H9 (cell line): ENCODE data around the gene GUK1. TPM values are rescaled to one million over a fixed set of nuclear protein-coding genes. Genes with fewer than 3 reads are reported as not detected.

Experiments
- DNase-seq: peaks from one replicate; pipeline ENCODE4 v3.0.0-alpha.2; 2017
- H2AFZ ChIP-seq: one replicate; pipeline ENCODE4 v1.6.1; 2013; ENCODE audit warnings: mild to moderate bottlenecking, low read length, control low read depth, moderate library complexity
- H2AK5ac ChIP-seq: 2 replicates; pipeline ENCODE4 v1.6.1; 2013; ENCODE audit warnings: low read length, control low read depth, mixed read lengths; ENCODE audit not compliant: insufficient read length
- H2BK120ac ChIP-seq: one replicate; pipeline ENCODE4 v1.6.1; 2013; ENCODE audit warnings: low read depth, mild to moderate bottlenecking, low read length, control low read depth, inconsistent platforms; ENCODE audit not compliant: poor library complexity, severe bottlenecking
- H2BK12ac ChIP-seq: 2 replicates; pipeline ENCODE4 v1.6.1; 2013; ENCODE audit warnings: low read length, control low read depth, mixed read lengths, low read depth; ENCODE audit not compliant: insufficient read length
- H2BK15ac ChIP-seq: 2 replicates; pipeline ENCODE4 v1.6.1; 2013; ENCODE audit warnings: low read depth, low read length, control low read depth
- H2BK20ac ChIP-seq: one replicate; pipeline ENCODE4 v1.6.1; 2013; ENCODE audit warnings: low read depth, mild to moderate bottlenecking, low read length, control low read depth, inconsistent platforms; ENCODE audit not compliant: poor library complexity, severe bottlenecking
- H2BK5ac ChIP-seq: 2 replicates; pipeline ENCODE4 v1.6.1; 2013; ENCODE audit warnings: low read length, control low read depth, mixed read lengths; ENCODE audit not compliant: insufficient read length
- H3K14ac ChIP-seq: 2 replicates; pipeline ENCODE4 v1.6.1; 2013; ENCODE audit warnings: low read length, control low read depth; ENCODE audit not compliant: insufficient read depth
- H3K18ac ChIP-seq: 2 replicates; pipeline ENCODE4 v1.6.1; 2013; ENCODE audit warnings: low read depth, mild to moderate bottlenecking, mixed read lengths, low read length, control low read depth; ENCODE audit not compliant: insufficient read length
- H3K23ac ChIP-seq: 2 replicates; pipeline ENCODE4 v1.6.1; 2013; ENCODE audit warnings: low read length, control low read depth, mixed read lengths, low read depth; ENCODE audit not compliant: insufficient read length
- H3K23me2 ChIP-seq: 2 replicates; pipeline ENCODE4 v1.6.1; 2013; ENCODE audit warnings: low read depth, mild to moderate bottlenecking, mixed read lengths, low read length, control low read depth; ENCODE audit not compliant: insufficient read length, poor library complexity, severe bottlenecking
- H3K27ac ChIP-seq: 2 replicates; pipeline ENCODE4 v1.5.1; 2013; ENCODE audit warnings: low read length, control low read depth, mixed read lengths, low read depth; ENCODE audit not compliant: insufficient read length
- H3K27me3 ChIP-seq: 2 replicates; pipeline ENCODE4 v1.6.1; 2013; ENCODE audit warnings: low read length, control low read depth, inconsistent platforms; ENCODE audit not compliant: insufficient read depth
- H3K4ac ChIP-seq: 2 replicates; pipeline ENCODE4 v1.6.1; 2013; ENCODE audit warnings: low read depth, mild to moderate bottlenecking, control low read depth, inconsistent platforms, low read length, moderate library complexity
- H3K4me1 ChIP-seq: 2 replicates; pipeline ENCODE4 v1.6.1; 2013; ENCODE audit warnings: low read length, control low read depth, inconsistent platforms; ENCODE audit not compliant: insufficient read depth
- H3K4me2 ChIP-seq: 2 replicates; pipeline ENCODE4 v1.6.1; 2013; ENCODE audit warnings: low read length, control low read depth, mixed read lengths; ENCODE audit not compliant: insufficient read length, insufficient read depth
- H3K56ac ChIP-seq: 2 replicates; pipeline ENCODE4 v1.6.1; 2013; ENCODE audit warnings: low read depth, mild to moderate bottlenecking, mixed read lengths, low read length, control low read depth; ENCODE audit not compliant: insufficient read length
- H3K79me1 ChIP-seq: 2 replicates; pipeline ENCODE4 v1.6.1; 2013; ENCODE audit warnings: low read depth, mild to moderate bottlenecking, moderate library complexity, low read length, control low read depth, inconsistent platforms; ENCODE audit not compliant: insufficient read depth, poor library complexity, severe bottlenecking
- H3K79me2 ChIP-seq: 2 replicates; pipeline ENCODE4 v1.6.1; 2013; ENCODE audit warnings: low read length, control low read depth, inconsistent platforms; ENCODE audit not compliant: insufficient read depth
- H3K9ac ChIP-seq: 2 replicates; pipeline ENCODE4 v1.6.1; 2013; ENCODE audit warnings: low read length, control low read depth, mixed read lengths; ENCODE audit not compliant: insufficient read length; ENCODE audit errors: extremely low read depth
- H3K9me3 ChIP-seq: one replicate; pipeline ENCODE4 v1.6.1; 2013; ENCODE audit warnings: low read depth, low read length, inconsistent platforms; ENCODE audit not compliant: control insufficient read depth
- H3T11ph ChIP-seq: one replicate; pipeline ENCODE4 v1.6.1; 2013; ENCODE audit warnings: mild to moderate bottlenecking, low read length, control low read depth, inconsistent platforms
- H4K20me1 ChIP-seq: one replicate; pipeline ENCODE4 v1.6.1; 2013; ENCODE audit not compliant: control insufficient read depth, insufficient read length, insufficient read depth
- H4K5ac ChIP-seq: 2 replicates; pipeline ENCODE4 v1.6.1; 2013; ENCODE audit warnings: low read depth, mild to moderate bottlenecking, mixed read lengths, low read length, control low read depth; ENCODE audit not compliant: insufficient read length
- H4K8ac ChIP-seq: replicated peaks from 2 replicates; pipeline ENCODE4 v1.6.1; 2013; ENCODE audit warnings: low read length, control low read depth, mixed read lengths, low read depth; ENCODE audit not compliant: insufficient read length
- H4K91ac ChIP-seq: 2 replicates; pipeline ENCODE4 v1.6.1; 2013; ENCODE audit warnings: low read depth, mild to moderate bottlenecking, moderate library complexity, mixed read lengths, low read length, control low read depth; ENCODE audit not compliant: insufficient read length
- H3K27ac Mint-ChIP-seq, 3 experiments: 2 replicates in 2 of 3; 3 replicates in 1 of 3; pipeline ENCODE4 v1.8.0; 2020 to 2021; ENCODE audit warnings: mixed read lengths in 3 of 3, mild to moderate bottlenecking in 1 of 3, moderate library complexity in 1 of 3
- H3K27me3 Mint-ChIP-seq: 2 replicates; pipeline ENCODE4 v1.8.0; 2021; ENCODE audit warnings: low read depth, mild to moderate bottlenecking, moderate library complexity, mixed read lengths
- H3K36me3 Mint-ChIP-seq, 3 experiments: 2 replicates in 2 of 3; 3 replicates in 1 of 3; pipeline ENCODE4 v1.8.0; 2020 to 2021; ENCODE audit warnings: low read depth in 3 of 3, mixed read lengths in 3 of 3; ENCODE audit not compliant: insufficient read depth in 1 of 3
- H3K4me1 Mint-ChIP-seq, 2 experiments: 2 replicates each; pipeline ENCODE4 v1.8.0; 2020; ENCODE audit warnings: mixed read lengths in 2 of 2
- H3K4me3 Mint-ChIP-seq, 2 experiments: 2 replicates in 1 of 2; 3 replicates in 1 of 2; pipeline ENCODE4 v1.8.0; 2020 to 2021; ENCODE audit warnings: mild to moderate bottlenecking in 2 of 2, mixed read lengths in 2 of 2, moderate library complexity in 1 of 2
- H3K9me3 Mint-ChIP-seq, 2 experiments: 2 replicates in 1 of 2; 3 replicates in 1 of 2; pipeline ENCODE4 v1.8.0; 2020; ENCODE audit warnings: mild to moderate bottlenecking in 2 of 2, mixed read lengths in 2 of 2, moderate library complexity in 1 of 2
- WGBS: extraction: QIAGEN DNeasy Blood & Tissue Kit; methylation state at CpG from one replicate; pipeline ENCODE4 v1.1.7; 2013; ENCODE audit warnings: missing lambda C conversion rate, low lambda C conversion rate, mixed read lengths; ENCODE audit not compliant: insufficient read length; ENCODE audit errors: extremely low coverage; 5-methylcytosine and 5-hydroxymethylcytosine counted together
- total RNA-seq: library from RNA; stranded (reverse); gene quantifications from 2 replicates; pipeline ENCODE4 v1.2.1, GENCODE V29; 2021
- TF ChIP-seq, protein P1 (sequence below): fragments of 200-600 bp; sonication (generic); conservative IDR thresholded peaks from 3 replicates; pipeline ENCODE4 v1.8.0; 2021; ENCODE audit warnings: antibody characterized with exemption, mild to moderate bottlenecking

GUK1 gene
- total RNA-seq, 1 experiment from 2014 or later: 88.2 TPM

DNA sequence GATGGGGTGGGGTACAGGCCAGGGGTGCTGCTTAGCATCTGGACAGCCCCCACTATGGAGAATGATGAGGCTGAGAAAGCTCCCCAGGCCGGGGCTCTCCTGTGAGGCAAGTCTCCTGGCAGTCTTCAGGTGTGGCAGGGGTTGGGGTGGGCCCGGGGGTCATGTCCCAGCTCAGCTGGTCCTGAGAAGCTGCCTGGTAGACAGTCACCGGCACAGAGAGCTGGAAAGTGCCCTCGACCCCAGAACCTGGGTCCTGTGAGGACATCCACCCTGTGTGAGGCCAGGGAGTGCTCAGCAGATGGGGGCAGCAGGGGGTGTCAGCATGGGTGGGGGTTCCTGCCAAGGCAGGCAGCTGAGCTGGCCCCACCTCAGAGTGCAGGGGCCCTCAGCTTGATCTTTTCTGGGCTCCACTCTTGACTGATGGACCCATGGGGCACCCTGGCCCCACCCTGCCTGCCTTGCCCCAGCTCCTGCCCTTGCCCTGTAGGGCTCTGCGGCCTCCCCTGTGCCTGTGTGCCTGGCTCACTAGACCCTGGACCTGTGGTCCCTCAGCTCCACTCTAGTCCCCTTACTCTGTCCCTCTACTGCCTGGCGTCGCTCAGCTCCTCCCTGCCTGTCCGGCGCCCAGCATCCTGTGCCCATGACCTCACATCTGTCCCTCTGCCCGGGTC, 31.3 kb downstream of the GUK1 start:
- H3K23me2 ChIP-seq: no peaks in the 10 kb centered on the region
- Mint-ChIP-seq H3K9me3 (no peaks in the 10 kb centered on the region), H3K36me3 (no peaks in the 10 kb centered on the region; a peak in 1 of 7 replicates), H3K4me1 (peaks cover 5 to 6% of the 10 kb centered on the region in 2 experiments; a peak in 3 of 4 replicates), H3K4me3 (no peak overlapping the region; a peak in 1 of 5 replicates), H3K27me3 (no peaks in the 10 kb centered on the region; the same call in none of the 2 replicates), H3K27ac (no peak overlapping the region; a peak in 2 of 7 replicates)
- no peak overlapping the region for H2AFZ ChIP-seq
- H3K4ac ChIP-seq: no peak overlapping the region
- no peak overlapping the region for H4K91ac ChIP-seq
- H3K79me1 ChIP-seq: no peaks in the 10 kb centered on the region
- no peaks in the 10 kb centered on the region for H3K9me3 ChIP-seq
- no peaks in the 10 kb centered on the region for H3K27me3 ChIP-seq
- no peak overlapping the region for H3K9ac ChIP-seq
- no peak overlapping the region for H3K23ac ChIP-seq
- WGBS: no CpG with 5 or more reads among the region's 10 CpGs
- H2BK20ac ChIP-seq: no peak overlapping the region
- no peaks in the 10 kb centered on the region for H4K20me1 ChIP-seq
- no peak for DNase-seq
- H3K18ac ChIP-seq: no peak overlapping the region
- no peak overlapping the region for H4K5ac ChIP-seq
- 0 out of 2 replicates have a peak, but pooled peaks cover 1% of the 10 kb centered on the region for H3K79me2 ChIP-seq
- H3K4me2 ChIP-seq: no peak overlapping the region
- H2BK15ac ChIP-seq: no peak overlapping the region
- no peak overlapping the region for H3K56ac ChIP-seq
- no peak overlapping the region for H2BK12ac ChIP-seq
- H2AK5ac ChIP-seq: no peak overlapping the region
- H3T11ph ChIP-seq: no peak overlapping the region
- TF ChIP-seq, protein P1, sequence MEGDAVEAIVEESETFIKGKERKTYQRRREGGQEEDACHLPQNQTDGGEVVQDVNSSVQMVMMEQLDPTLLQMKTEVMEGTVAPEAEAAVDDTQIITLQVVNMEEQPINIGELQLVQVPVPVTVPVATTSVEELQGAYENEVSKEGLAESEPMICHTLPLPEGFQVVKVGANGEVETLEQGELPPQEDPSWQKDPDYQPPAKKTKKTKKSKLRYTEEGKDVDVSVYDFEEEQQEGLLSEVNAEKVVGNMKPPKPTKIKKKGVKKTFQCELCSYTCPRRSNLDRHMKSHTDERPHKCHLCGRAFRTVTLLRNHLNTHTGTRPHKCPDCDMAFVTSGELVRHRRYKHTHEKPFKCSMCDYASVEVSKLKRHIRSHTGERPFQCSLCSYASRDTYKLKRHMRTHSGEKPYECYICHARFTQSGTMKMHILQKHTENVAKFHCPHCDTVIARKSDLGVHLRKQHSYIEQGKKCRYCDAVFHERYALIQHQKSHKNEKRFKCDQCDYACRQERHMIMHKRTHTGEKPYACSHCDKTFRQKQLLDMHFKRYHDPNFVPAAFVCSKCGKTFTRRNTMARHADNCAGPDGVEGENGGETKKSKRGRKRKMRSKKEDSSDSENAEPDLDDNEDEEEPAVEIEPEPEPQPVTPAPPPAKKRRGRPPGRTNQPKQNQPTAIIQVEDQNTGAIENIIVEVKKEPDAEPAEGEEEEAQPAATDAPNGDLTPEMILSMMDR: no peak
- H2BK5ac ChIP-seq: no peak overlapping the region
- no peak overlapping the region for H3K27ac ChIP-seq
- H3K14ac ChIP-seq: no peak overlapping the region
- no peaks in the 10 kb centered on the region for H3K4me1 ChIP-seq
- H2BK120ac ChIP-seq: no peak overlapping the region
- H4K8ac ChIP-seq: no peak overlapping the region
